GM18526 (cell line): ENCODE results near the gene SLC6A17.

Experiments
- POLR2A ChIP-seq: IDR thresholded peaks from 3 replicates; pipeline ENCODE4 v1.6.1; 2011; ENCODE audit not compliant: insufficient read length; ENCODE audit errors: extremely low read depth

The SLC6A17 gene

GRCh38 chr1:110160538-110161100 lies 10.3 kb downstream of the SLC6A17 start:
- no peak for TF ChIP-seq POLR2A

DNA sequence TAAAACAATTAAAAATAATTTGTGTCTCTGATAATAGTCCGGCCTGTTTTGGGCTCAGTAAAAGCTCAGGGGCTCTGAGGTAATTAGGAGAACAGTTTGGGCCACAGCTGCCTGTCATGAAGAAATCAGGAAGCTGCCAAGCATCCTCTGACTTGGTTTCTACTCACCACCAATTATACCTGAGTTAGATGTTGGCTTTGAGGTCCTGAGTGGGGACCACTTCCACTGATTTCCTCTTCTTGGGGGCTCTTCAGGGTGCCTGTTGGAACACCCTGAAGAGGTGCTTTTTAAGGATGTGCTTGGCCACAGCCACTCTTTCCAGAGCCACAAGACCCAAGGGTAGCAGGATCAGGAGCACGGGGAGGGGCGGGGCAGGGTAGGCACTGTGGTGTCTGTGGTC lies 10.9 kb downstream of the SLC6A17 start:
- no peak for TF ChIP-seq POLR2A

DNA sequence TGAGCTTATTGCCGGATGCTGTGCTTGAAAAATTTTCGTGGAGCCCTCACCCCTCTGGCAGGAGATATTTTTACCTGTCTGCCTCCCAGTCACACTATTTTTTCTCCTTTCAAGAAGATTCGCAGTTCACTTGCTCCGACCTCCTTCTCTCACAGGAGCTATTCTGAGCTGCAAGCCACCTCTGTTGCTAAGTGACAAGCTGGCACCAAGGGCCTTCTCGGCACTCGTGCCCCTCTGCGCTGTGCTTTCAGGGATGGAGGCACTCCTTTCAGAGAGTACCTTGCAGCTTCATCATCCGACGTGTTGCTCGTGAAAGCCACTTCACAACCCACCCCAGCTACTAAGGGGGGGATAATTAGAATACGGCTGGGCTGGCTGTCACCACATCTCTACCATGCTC lies 11.6 kb downstream of the SLC6A17 start:
- no peak for TF ChIP-seq POLR2A

DNA sequence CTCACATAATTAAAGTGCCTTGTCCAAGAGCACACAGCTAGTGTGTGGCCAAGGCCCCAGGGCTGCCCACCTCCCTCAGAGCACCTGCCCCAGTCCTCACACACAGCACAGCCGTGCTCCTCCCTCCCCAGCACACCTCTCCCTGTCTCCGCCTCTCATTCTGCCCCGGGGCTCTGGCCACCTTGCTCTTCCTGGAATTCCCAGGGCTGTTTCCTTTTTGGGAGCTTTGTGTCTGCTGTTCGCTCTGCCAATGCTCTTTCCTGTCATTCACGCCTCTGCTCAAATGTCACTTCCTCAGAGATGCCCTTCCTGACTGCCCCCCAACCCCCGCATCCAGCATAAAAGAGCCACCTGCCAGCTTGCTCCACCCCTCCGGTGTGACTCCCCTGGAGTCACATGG lies 13.3 kb downstream of the SLC6A17 start:
- no peak for TF ChIP-seq POLR2A

DNA sequence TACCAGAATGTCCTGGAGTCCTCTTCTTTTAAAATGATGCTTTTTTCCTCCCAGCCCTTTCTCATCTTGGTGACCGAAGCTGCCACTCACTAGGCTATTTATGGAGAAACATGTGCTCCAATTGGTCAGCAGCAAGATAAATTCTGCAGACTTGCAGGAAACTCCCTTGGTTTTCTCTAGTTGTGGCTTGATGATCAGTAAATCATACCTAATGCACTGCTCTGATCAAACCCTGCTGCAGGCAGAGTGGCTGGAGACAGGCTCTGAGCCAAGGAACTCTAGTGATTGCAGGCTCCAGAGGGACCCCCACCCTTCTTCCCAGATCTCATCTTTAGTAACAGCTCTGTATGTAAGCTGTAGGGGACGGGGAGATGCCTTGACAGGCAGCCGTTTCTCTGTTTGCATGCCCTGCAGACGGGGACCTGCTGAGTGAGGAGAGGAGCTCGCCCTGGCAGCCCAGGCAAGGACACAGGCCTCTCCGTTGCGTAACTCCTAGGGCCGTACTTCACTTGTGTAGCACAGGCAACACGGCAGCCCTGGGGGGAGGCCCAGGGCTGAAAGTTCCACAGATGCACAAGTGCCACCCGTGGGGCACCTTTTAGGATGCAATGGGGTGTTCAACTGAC lies 14.5 kb downstream of the SLC6A17 start:
- TF ChIP-seq POLR2A, result no peak

DNA sequence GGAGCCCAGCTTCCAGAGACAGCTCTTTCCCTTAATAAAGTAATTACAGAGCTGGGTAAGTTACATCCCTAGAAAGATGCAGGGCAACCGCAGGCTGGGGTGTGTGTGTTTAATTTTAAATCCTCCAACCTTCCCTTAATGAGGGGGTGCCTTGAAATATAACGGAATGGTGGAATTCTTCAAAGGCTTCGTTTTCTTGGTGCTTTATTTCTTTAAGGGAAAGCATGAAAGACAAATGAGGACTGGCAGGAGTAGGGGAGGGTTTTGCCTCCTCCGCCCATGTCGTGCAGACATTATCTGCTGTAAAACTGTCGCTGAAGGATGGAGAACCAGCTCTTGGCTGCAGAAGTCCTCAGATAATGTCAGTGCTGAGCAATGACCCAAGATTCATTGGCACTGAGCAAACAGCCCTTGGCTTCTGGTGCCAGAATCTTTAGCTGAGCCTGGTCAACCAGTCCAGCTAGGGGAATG lies 15.5 kb downstream of the SLC6A17 start:
- TF ChIP-seq POLR2A, result no peak

GRCh38 chr1:110166861-110167260 lies 16.6 kb downstream of the SLC6A17 start:
- TF ChIP-seq POLR2A, result no peak

- no peak for TF ChIP-seq POLR2A
Observed at GRCh38 chr1:110170766-110171733, 20.8 kb downstream of the SLC6A17 start.

DNA sequence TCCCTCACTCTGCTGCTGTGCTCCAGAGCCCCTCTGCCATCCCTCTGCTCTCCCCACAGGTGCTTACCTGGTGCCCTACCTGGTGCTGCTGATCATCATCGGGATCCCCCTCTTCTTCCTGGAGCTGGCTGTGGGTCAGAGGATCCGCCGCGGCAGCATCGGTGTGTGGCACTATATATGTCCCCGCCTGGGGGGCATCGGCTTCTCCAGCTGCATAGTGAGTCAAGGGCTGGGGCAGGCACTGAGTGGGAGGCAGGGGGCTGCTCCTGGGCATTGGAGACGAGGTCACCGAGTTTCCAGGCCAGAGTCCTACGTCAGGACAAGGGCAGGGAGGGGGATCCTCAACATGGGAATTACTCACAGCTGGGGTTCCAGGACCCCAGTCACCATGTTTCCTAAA lies 21.7 kb downstream of the SLC6A17 start:
- no peak for TF ChIP-seq POLR2A

DNA sequence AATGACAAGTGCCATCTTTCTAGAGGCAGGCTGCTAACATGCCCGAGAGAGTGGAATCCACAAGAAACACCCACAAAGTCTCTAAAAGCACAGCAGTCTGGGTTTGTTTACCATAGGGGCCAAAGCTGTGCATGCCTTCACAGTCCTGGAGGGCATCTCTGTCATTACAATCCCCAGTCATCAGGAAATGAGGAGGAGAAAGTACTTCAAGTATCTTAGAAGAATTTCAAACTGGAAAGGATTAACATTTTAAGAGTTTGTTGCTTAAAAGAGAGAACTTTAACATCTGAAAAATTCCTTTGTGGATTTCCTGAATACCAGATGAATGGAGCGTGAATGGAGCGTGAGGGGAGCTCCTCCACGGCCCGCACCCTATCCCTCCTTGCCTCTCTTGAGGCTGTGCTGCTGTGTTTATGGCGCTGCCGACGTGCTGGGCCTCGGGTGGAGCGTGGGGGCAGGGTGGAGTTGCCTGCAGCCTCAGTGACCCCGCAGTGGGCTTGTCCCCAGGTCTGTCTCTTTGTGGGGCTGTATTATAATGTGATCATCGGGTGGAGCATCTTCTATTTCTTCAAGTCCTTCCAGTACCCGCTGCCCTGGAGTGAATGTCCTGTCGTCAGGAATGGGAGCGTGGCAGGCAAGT lies 23.3 kb downstream of the SLC6A17 start:
- no peak for TF ChIP-seq POLR2A

GRCh38 chr1:110174961-110175360 lies 24.7 kb downstream of the SLC6A17 start:
- no peak for TF ChIP-seq POLR2A

- TF ChIP-seq POLR2A, result no peak
Observed at GRCh38 chr1:110176299-110176956, 26.1 kb downstream of the SLC6A17 start.

DNA sequence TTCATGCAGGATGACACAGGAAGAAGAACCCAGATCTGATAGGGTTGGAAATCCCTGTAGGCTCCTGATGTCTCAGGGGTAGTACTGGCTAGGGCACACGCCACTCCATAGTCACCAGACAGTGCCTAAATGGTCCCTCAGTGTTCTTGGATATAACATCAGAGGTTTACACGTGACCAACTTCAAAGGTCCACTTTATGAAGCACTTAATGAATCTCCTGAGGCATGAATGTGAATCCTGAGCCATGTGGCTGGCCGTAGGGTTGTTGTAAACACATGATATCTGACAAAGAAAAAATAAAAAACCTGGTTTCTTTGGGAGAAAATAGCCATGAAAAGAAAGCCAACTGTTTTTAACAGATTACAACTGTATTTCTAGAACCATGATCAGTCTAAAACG lies 27.5 kb downstream of the SLC6A17 start:
- no peak for TF ChIP-seq POLR2A

DNA sequence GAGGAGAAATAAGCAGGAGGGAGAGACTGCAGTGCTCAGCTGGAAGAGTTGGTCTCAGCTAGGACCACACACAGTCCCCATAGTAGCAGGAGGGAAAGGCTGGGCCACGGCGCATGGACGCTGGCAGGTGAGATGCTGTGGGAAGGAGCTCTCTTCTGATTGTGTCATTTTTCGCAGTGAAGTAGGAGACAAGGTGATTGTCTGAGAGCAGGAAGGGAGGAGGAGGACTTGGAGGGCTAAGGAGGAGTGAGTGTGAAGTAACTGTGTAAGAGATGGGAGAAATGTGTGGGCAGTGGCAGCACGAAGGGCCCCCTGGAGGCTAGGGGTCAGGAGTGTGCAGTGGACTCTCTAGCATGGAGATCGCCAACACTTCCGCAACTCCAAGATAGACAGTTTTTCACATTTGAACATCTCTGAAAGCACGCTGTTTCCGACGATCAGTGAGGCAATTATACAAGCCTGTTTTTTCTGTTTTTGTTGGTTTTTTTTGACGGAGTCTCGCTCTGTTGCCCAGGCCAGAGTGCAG lies 33.4 kb downstream of the SLC6A17 start:
- TF ChIP-seq POLR2A, result no peak

DNA sequence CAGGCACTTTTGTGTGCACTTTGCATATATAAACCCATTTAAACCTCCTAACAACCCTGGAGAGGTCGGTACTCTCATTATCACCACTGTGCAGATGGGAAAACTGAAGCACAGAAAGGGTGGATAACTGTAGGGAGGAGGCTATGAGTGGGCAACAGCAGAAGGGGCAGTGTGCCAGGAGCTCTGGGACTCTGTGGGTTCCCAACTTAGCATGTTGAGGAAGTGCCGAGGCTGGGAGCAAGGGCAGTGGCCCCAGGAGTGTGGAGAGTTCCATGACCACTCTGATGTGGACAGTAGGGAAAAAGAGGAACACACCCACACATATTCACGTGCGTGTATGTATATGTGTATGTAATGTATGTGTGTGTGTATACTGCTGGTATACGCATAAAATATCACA lies 34.2 kb downstream of the SLC6A17 start:
- no peak for TF ChIP-seq POLR2A
